LoVo (cell line): ENCODE measurements around the gene ZBTB4.
A peak's percentile ranks its signal among the peaks of the same experiment; 100 is the strongest.

Source experiments
- DNase-seq: peaks from one replicate; pipeline ENCODE4 v3.0.0-alpha.2; 2016; ENCODE audit warnings: low spot score

The ZBTB4 gene

GRCh38 chr17:7440834-7441195 is 38.6 kb downstream of the ZBTB4 start:
- DNase-seq = no peak

GRCh38 chr17:7440113-7440833 is 39.2 kb downstream of the ZBTB4 start:
- DNase-seq = no peak

- DNase-seq = no peak
Measured at GRCh38 chr17:7439462-7440112, 39.8 kb downstream of the ZBTB4 start, which contains the start of gene FGF11. Gene FGF11, plus strand, starts transcription at chr17:7439512. Its CDS starts 109 bp downstream, at chr17:7439621.

- no peak for DNase-seq
Measured at GRCh38 chr17:7438656-7439460, 40.6 kb downstream of the ZBTB4 start.

- no peak for DNase-seq
Measured at GRCh38 chr17:7437950-7438614, 41.3 kb downstream of the ZBTB4 start.

- no peak for DNase-seq
Measured at GRCh38 chr17:7437369-7437863, 42.0 kb downstream of the ZBTB4 start.

GRCh38 chr17:7436556-7437368 is 42.7 kb downstream of the ZBTB4 start:
- peak; percentile 75 for DNase-seq

GRCh38 chr17:7435676-7436555 is 43.5 kb downstream of the ZBTB4 start:
- DNase-seq = peak; percentile 27

- DNase-seq = no peak
Measured at GRCh38 chr17:7432296-7432695, 47.1 kb downstream of the ZBTB4 start.

GRCh38 chr17:7431231-7431630 is 48.2 kb downstream of the ZBTB4 start:
- no peak for DNase-seq

GRCh38 chr17:7429722-7430121 is 49.7 kb downstream of the ZBTB4 start:
- DNase-seq = no peak

- no peak for DNase-seq
Measured at GRCh38 chr17:7428557-7428956, 50.9 kb downstream of the ZBTB4 start, which contains the start of gene SPEM3. Gene SPEM3, plus strand, starts transcription at chr17:7428857. Its CDS starts 46 bp downstream, at chr17:7428903.

GRCh38 chr17:7427549-7427948 is 51.9 kb downstream of the ZBTB4 start:
- no peak for DNase-seq

- no peak for DNase-seq
Measured at GRCh38 chr17:7426896-7427489, 52.4 kb downstream of the ZBTB4 start.

GRCh38 chr17:7426203-7426863 is 53.1 kb downstream of the ZBTB4 start:
- no peak for DNase-seq

- no peak for DNase-seq
Measured at GRCh38 chr17:7425756-7426155, 53.7 kb downstream of the ZBTB4 start.

- no peak for DNase-seq
Measured at GRCh38 chr17:7425316-7425715, 54.1 kb downstream of the ZBTB4 start, which contains the start of gene SPEM2. Gene SPEM2, plus strand, starts transcription at chr17:7425616. Its CDS starts 73 bp downstream, at chr17:7425689.

- DNase-seq = no peak
Measured at GRCh38 chr17:7423679-7424078, 55.8 kb downstream of the ZBTB4 start.

- DNase-seq = no peak
Measured at GRCh38 chr17:7421186-7421585, 58.2 kb downstream of the ZBTB4 start.
